GM23248 (cell line): ENCODE measurements around the gene OPN1MW.

Source experiments
- EZH2 ChIP-seq: fragments of 200-600 bp; sonication (generic); IDR thresholded peaks from 2 replicates; pipeline ENCODE4 v1.6.1; 2018; ENCODE audit warnings: antibody characterized with exemption, mild to moderate bottlenecking; ENCODE audit not compliant: insufficient read depth, poor library complexity, severe bottlenecking
- EZH2phosphoT487 ChIP-seq: fragments of 200-600 bp; sonication (generic); IDR thresholded peaks from 2 replicates; pipeline ENCODE4 v1.6.1; 2018; ENCODE audit warnings: antibody characterized with exemption, moderate library complexity, mild to moderate bottlenecking, low read depth; ENCODE audit not compliant: insufficient read depth

GRCh38 chrX:154138857-154139256 is 43.5 kb upstream of the OPN1MW start:
- TF ChIP-seq EZH2phosphoT487 = no peak
- TF ChIP-seq EZH2 = no peak
